ENCODE results near the gene PPM1L. TPM values are rescaled to one million over a fixed set of nuclear protein-coding genes. Genes with fewer than 3 reads are reported as not detected.

PPM1L gene
- total and polyA plus RNA-seq, 2 donors (not counting 1 experiment from before 2014, with no cell fraction given) = 0.33 to 2.5 TPM

DNA sequence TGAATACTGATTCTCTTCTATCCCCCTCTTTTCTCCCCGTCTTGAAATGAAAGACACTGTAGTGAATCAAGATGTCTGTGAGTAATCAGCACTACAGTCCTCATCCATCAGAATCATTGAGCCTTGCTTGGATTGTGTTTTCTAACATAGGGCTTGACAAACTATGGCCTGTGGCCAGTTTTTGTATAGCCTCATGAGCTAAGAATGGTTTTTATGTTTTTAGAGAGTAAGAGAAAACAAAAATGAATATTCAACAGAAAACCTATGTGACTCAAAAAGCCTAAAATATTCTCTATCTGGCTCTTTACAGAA lies 55.2 kb downstream of the PPM1L start:
- no peak for DNase-seq (ENCODE audit: low read depth in 2 of 2)
- Histone ChIP-seq H3K27ac (ENCODE audit: insufficient read depth, low read length) (no peak overlapping the region), H2AFZ (ENCODE audit: low read length) (no peak overlapping the region), H3K4me2 (ENCODE audit: extremely low read depth, insufficient read depth, low read length) (no peak overlapping the region), H3K9ac (ENCODE audit: insufficient read depth, low read length) (no peak overlapping the region), H3K36me3 (ENCODE audit: control insufficient read depth, insufficient read depth, low read length) (no peaks in the 10 kb centered on the region), H3K9me3 (ENCODE audit: control insufficient read depth, insufficient read depth, low read depth, low read length) (no peaks in the 10 kb centered on the region), H3K27me3 (ENCODE audit: control insufficient read depth, insufficient read depth, low read length) (no peaks in the 10 kb centered on the region), H3K4me1 (ENCODE audit: control insufficient read depth, extremely low read depth, insufficient read depth, low read length) (no peaks in the 10 kb centered on the region), H4K20me1 (ENCODE audit: control insufficient read depth, extremely low read depth, insufficient read depth, low read length) (no peaks in the 10 kb centered on the region), H3K79me2 (ENCODE audit: control insufficient read depth, insufficient read depth, low read length) (no peaks in the 10 kb centered on the region), H3K4me3 (replicated peaks in 1 of 4; ENCODE audit: control extremely low read depth in 1 of 4, insufficient read depth in 1 of 4, low read depth in 3 of 4, low read length in 4 of 4) (no peak overlapping the region)
- TF ChIP-seq, protein P1, sequence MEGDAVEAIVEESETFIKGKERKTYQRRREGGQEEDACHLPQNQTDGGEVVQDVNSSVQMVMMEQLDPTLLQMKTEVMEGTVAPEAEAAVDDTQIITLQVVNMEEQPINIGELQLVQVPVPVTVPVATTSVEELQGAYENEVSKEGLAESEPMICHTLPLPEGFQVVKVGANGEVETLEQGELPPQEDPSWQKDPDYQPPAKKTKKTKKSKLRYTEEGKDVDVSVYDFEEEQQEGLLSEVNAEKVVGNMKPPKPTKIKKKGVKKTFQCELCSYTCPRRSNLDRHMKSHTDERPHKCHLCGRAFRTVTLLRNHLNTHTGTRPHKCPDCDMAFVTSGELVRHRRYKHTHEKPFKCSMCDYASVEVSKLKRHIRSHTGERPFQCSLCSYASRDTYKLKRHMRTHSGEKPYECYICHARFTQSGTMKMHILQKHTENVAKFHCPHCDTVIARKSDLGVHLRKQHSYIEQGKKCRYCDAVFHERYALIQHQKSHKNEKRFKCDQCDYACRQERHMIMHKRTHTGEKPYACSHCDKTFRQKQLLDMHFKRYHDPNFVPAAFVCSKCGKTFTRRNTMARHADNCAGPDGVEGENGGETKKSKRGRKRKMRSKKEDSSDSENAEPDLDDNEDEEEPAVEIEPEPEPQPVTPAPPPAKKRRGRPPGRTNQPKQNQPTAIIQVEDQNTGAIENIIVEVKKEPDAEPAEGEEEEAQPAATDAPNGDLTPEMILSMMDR (conservative IDR thresholded peaks at IDR 0.05 in 1 of 2, IDR thresholded peaks at IDR 0.05 in 1 of 2; ENCODE audit: low read depth in 1 of 2, low read length in 2 of 2) = no peak
- no peak for TF ChIP-seq EZH2 (IDR thresholded peaks at IDR 0.05; ENCODE audit: low read length, missing control alignments)

DNA sequence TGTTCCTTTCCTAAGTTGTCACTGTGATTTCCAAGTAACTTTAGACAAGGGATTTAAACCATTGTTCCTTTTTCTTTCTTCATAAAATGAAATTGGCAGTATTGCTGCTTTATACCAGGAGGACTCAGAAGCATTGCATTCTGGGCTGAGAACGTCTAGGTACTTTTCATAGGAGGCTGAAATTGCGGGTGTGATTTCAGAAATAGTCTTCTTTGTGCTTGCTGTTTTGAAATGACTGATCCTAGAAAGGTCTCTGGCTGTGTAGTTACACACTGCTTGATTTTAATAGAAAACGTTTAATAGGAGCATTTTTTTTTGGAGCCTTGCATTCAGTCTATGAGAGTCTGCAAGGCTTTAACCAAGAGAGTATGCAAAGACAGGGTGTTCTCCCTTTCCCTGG lies 56.3 kb downstream of the PPM1L start:
- Histone ChIP-seq H3K9me3 (ENCODE audit: control insufficient read depth, insufficient read depth, low read depth, low read length) (no peaks in the 10 kb centered on the region), H3K4me1 (ENCODE audit: control insufficient read depth, extremely low read depth, insufficient read depth, low read length) (no peaks in the 10 kb centered on the region), H3K9ac (ENCODE audit: insufficient read depth, low read length) (no peak overlapping the region), H3K36me3 (ENCODE audit: control insufficient read depth, insufficient read depth, low read length) (no peaks in the 10 kb centered on the region), H4K20me1 (ENCODE audit: control insufficient read depth, extremely low read depth, insufficient read depth, low read length) (no peaks in the 10 kb centered on the region), H3K4me2 (ENCODE audit: extremely low read depth, insufficient read depth, low read length) (no peak overlapping the region), H3K27me3 (ENCODE audit: control insufficient read depth, insufficient read depth, low read length) (no peaks in the 10 kb centered on the region), H3K27ac (ENCODE audit: insufficient read depth, low read length) (no peak overlapping the region), H3K79me2 (ENCODE audit: control insufficient read depth, insufficient read depth, low read length) (no peaks in the 10 kb centered on the region), H2AFZ (ENCODE audit: low read length) (no peak overlapping the region), H3K4me3 (replicated peaks in 1 of 4; ENCODE audit: control extremely low read depth in 1 of 4, insufficient read depth in 1 of 4, low read depth in 3 of 4, low read length in 4 of 4) (no peak overlapping the region)
- no peak for TF ChIP-seq EZH2 (IDR thresholded peaks at IDR 0.05; ENCODE audit: low read length, missing control alignments)
- no peak for DNase-seq (ENCODE audit: low read depth in 2 of 2)

DNA sequence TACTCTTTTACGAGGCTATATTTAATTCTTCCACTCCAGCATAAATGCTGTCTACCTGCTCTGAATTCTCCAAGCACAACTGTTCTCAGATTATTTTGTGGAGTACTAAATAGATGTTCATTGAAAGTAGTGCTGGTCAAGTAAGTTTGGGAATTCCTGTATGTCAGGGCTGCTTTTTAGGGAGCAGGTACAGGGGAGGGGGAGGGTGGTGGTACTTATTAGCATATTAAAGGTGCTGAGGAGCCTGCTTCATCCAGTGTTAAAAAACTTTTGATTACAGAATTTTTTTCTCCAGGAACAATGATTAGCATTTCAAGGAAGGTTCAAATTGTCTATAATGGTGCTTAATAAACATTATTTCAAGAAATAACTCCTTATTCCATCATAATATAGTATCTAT lies 59.2 kb downstream of the PPM1L start:
- Histone ChIP-seq H3K9me3 (ENCODE audit: control insufficient read depth, insufficient read depth, low read depth, low read length) (no peaks in the 10 kb centered on the region), H3K9ac (ENCODE audit: insufficient read depth, low read length) (no peak overlapping the region), H3K36me3 (ENCODE audit: control insufficient read depth, insufficient read depth, low read length) (no peaks in the 10 kb centered on the region), H3K4me2 (ENCODE audit: extremely low read depth, insufficient read depth, low read length) (no peak overlapping the region), H3K4me1 (ENCODE audit: control insufficient read depth, extremely low read depth, insufficient read depth, low read length) (no peaks in the 10 kb centered on the region), H3K4me3 (replicated peaks in 1 of 4; ENCODE audit: control extremely low read depth in 1 of 4, insufficient read depth in 1 of 4, low read depth in 3 of 4, low read length in 4 of 4) (no peak overlapping the region), H3K79me2 (ENCODE audit: control insufficient read depth, insufficient read depth, low read length) (no peaks in the 10 kb centered on the region), H3K27ac (ENCODE audit: insufficient read depth, low read length) (no peak overlapping the region), H3K27me3 (ENCODE audit: control insufficient read depth, insufficient read depth, low read length) (no peaks in the 10 kb centered on the region), H2AFZ (ENCODE audit: low read length) (no peak overlapping the region), H4K20me1 (ENCODE audit: control insufficient read depth, extremely low read depth, insufficient read depth, low read length) (no peaks in the 10 kb centered on the region)
- no peak for DNase-seq (ENCODE audit: low read depth in 2 of 2)
- TF ChIP-seq, protein P1 (conservative IDR thresholded peaks at IDR 0.05 in 1 of 2, IDR thresholded peaks at IDR 0.05 in 1 of 2; ENCODE audit: low read depth in 1 of 2, low read length in 2 of 2) = no peak

DNA sequence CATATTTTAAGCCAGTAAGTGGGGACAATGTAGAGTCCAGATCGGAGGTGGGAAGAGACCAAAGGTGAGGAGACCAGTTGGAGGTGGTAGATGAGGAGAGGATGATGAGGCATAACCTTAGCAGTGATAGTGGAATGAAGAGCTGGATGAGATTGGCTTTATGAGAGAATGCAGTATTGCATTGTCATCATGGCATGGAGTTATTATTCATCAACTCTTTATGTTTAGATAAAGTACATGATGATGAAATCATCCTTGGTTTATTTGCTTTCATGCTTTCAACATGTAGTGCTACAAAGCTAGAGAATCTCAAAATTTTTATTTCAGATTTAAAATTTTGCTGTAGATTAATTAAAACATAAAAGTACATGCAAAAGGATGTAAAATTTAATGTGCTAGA lies 64.0 kb downstream of the PPM1L start:
- H3K9me3 ChIP-seq (ENCODE audit: control insufficient read depth, insufficient read depth, low read depth, low read length) = no peaks in the 10 kb centered on the region
- no peaks in the 10 kb centered on the region for H3K27me3 ChIP-seq (ENCODE audit: control insufficient read depth, insufficient read depth, low read length)
- H3K27ac ChIP-seq (ENCODE audit: insufficient read depth, low read length) = no peak overlapping the region
- no peak overlapping the region for H3K9ac ChIP-seq (ENCODE audit: insufficient read depth, low read length)
- no peaks in the 10 kb centered on the region for H4K20me1 ChIP-seq (ENCODE audit: control insufficient read depth, extremely low read depth, insufficient read depth, low read length)
- no peak overlapping the region for H3K4me3 ChIP-seq (replicated peaks in 1 of 4; ENCODE audit: control extremely low read depth in 1 of 4, insufficient read depth in 1 of 4, low read depth in 3 of 4, low read length in 4 of 4)
- no peaks in the 10 kb centered on the region for H3K79me2 ChIP-seq (ENCODE audit: control insufficient read depth, insufficient read depth, low read length)
- no peak overlapping the region for H3K4me2 ChIP-seq (ENCODE audit: extremely low read depth, insufficient read depth, low read length)
- H3K4me1 ChIP-seq (ENCODE audit: control insufficient read depth, extremely low read depth, insufficient read depth, low read length) = no peaks in the 10 kb centered on the region
- H3K36me3 ChIP-seq (ENCODE audit: control insufficient read depth, insufficient read depth, low read length) = no peaks in the 10 kb centered on the region
- no peak overlapping the region for H2AFZ ChIP-seq (ENCODE audit: low read length)
- TF ChIP-seq EZH2 (IDR thresholded peaks at IDR 0.05; ENCODE audit: low read length, missing control alignments) = no peak
- TF ChIP-seq, protein P1 (conservative IDR thresholded peaks at IDR 0.05 in 1 of 2, IDR thresholded peaks at IDR 0.05 in 1 of 2; ENCODE audit: low read depth in 1 of 2, low read length in 2 of 2) = no peak
- no peak for DNase-seq (ENCODE audit: low read depth in 2 of 2)
